ENCODE results near the gene MAP2K5. TPM values are rescaled to one million over a fixed set of nuclear protein-coding genes. Genes with fewer than 3 reads are reported as not detected.
"Not testable (repeated sequence)": the region's sequence is repeated elsewhere in the genome, so short reads cannot be mapped to it uniquely, and the experiment has no call there.

Gene MAP2K5
- total RNA-seq, 1 donor from 2014 or later, result 21.7 TPM

GRCh38 chr15:67660446-67660845 is 117.9 kb downstream of the MAP2K5 start:
- intact Hi-C loops (cut with micrococcal nuclease), result no loop called here

GRCh38 chr15:67660874-67661606 is 118.5 kb downstream of the MAP2K5 start:
- intact Hi-C loops (cut with micrococcal nuclease), result no loop called here

GRCh38 chr15:67670647-67671305 is 128.3 kb downstream of the MAP2K5 start:
- intact Hi-C loops (cut with micrococcal nuclease), result no loop called here

- intact Hi-C loops (cut with micrococcal nuclease), result not testable (repeated sequence)
Observed at GRCh38 chr15:67672834-67673233, 130.3 kb downstream of the MAP2K5 start.

- intact Hi-C loops (cut with micrococcal nuclease), result no loop called here
Observed at GRCh38 chr15:67674983-67675382, 132.5 kb downstream of the MAP2K5 start.

GRCh38 chr15:67678089-67678488 is 135.6 kb downstream of the MAP2K5 start:
- intact Hi-C loops (cut with micrococcal nuclease), result no loop called here

- intact Hi-C loops (cut with micrococcal nuclease), result no loop called here
Observed at GRCh38 chr15:67678993-67679392, 136.5 kb downstream of the MAP2K5 start.

GRCh38 chr15:67680641-67681040 is 138.1 kb downstream of the MAP2K5 start:
- intact Hi-C loops (cut with micrococcal nuclease), result no loop called here

- intact Hi-C loops (cut with micrococcal nuclease), result no loop called here
Observed at GRCh38 chr15:67685008-67685599, 142.6 kb downstream of the MAP2K5 start.

GRCh38 chr15:67685716-67686115 is 143.2 kb downstream of the MAP2K5 start:
- intact Hi-C loops (cut with micrococcal nuclease), result no loop called here

GRCh38 chr15:67690936-67691335 is 148.4 kb downstream of the MAP2K5 start:
- intact Hi-C loops (cut with micrococcal nuclease), result no loop called here

GRCh38 chr15:67691450-67691849 is 148.9 kb downstream of the MAP2K5 start:
- intact Hi-C loops (cut with micrococcal nuclease), result no loop called here

GRCh38 chr15:67692573-67692972 is 150.1 kb downstream of the MAP2K5 start:
- intact Hi-C loops (cut with micrococcal nuclease), result no loop called here

- intact Hi-C loops (cut with micrococcal nuclease), result no loop called here
Observed at GRCh38 chr15:67696087-67696486, 153.6 kb downstream of the MAP2K5 start.

GRCh38 chr15:67700023-67700422 is 157.5 kb downstream of the MAP2K5 start:
- intact Hi-C loops (cut with micrococcal nuclease), result no loop called here

- intact Hi-C loops (cut with micrococcal nuclease), result no loop called here
Observed at GRCh38 chr15:67701669-67702068, 159.2 kb downstream of the MAP2K5 start.

GRCh38 chr15:67707520-67708283 is 165.2 kb downstream of the MAP2K5 start:
- intact Hi-C loops (cut with micrococcal nuclease), result no loop called here

GRCh38 chr15:67708500-67708899 is 166.0 kb downstream of the MAP2K5 start:
- intact Hi-C loops (cut with micrococcal nuclease), result no loop called here

GRCh38 chr15:67715170-67715569 is 172.7 kb downstream of the MAP2K5 start:
- intact Hi-C loops (cut with micrococcal nuclease), result no loop called here

- intact Hi-C loops (cut with micrococcal nuclease), result no loop called here
Observed at GRCh38 chr15:67716171-67716570, 173.7 kb downstream of the MAP2K5 start.

- intact Hi-C loops (cut with micrococcal nuclease), result no loop called here
Observed at GRCh38 chr15:67717776-67718175, 175.3 kb downstream of the MAP2K5 start.
